A673 (cell line): ENCODE measurements around the gene REP15. TPM values are rescaled to one million over a fixed set of nuclear protein-coding genes. Genes with fewer than 3 reads are reported as not detected.

Experiments used
- BruUV-seq: library from RNA; stranded (reverse); fragments of 400-500 nt; replicated peaks from 2 replicates; lab custom pipeline; 2021; lab: Mats Ljungman, UMichigan
- CTCF ChIA-PET: fragments of 300-600 bp; sonication (Branson Sonifier 250); formaldehyde crosslinking; loops from one replicate; lab custom pipeline; 2022; ENCODE audit warnings: antibody characterized with exemption; lab: Charles Lee
- POLR2A ChIA-PET: fragments of 300-600 bp; sonication (Branson Sonifier 250); formaldehyde crosslinking; loops from one replicate; lab custom pipeline; 2022; ENCODE audit warnings: antibody characterized with exemption; ENCODE audit not compliant: low non-redundant PET; lab: Charles Lee
- DNase-seq: peaks from one replicate; pipeline ENCODE4 v3.0.0-alpha.2; 2015; ENCODE audit warnings: low spot score
- H3K27ac ChIP-seq: fragments of 200-600 bp; sonication (generic); 2 replicates; pipeline ENCODE4 v1.5.1; 2016; ENCODE audit warnings: mixed run types, low read depth, mild to moderate bottlenecking, mixed read lengths, antibody characterized with exemption, low read length; ENCODE audit not compliant: poor library complexity, severe bottlenecking
- H3K27me3 ChIP-seq: fragments of 200-600 bp; sonication (generic); replicated peaks from 2 replicates; pipeline ENCODE4 v1.6.1; 2017; ENCODE audit warnings: mixed run types, low read depth, mild to moderate bottlenecking, mixed read lengths, antibody characterized with exemption, low read length; ENCODE audit not compliant: insufficient read depth, poor library complexity
- H3K36me3 ChIP-seq: fragments of 200-600 bp; sonication (generic); 2 replicates; pipeline ENCODE4 v1.6.1; 2016; ENCODE audit warnings: mixed run types, mild to moderate bottlenecking, mixed read lengths, antibody characterized with exemption, low read length; ENCODE audit not compliant: insufficient read depth, poor library complexity, severe bottlenecking
- H3K4me1 ChIP-seq: fragments of 200-600 bp; sonication (generic); 2 replicates; pipeline ENCODE4 v1.6.1; 2017; ENCODE audit warnings: mixed run types, mild to moderate bottlenecking, mixed read lengths, antibody characterized with exemption, low read length; ENCODE audit not compliant: insufficient read depth, poor library complexity, severe bottlenecking
- H3K4me3 ChIP-seq: fragments of 200-600 bp; sonication (generic); 2 replicates; pipeline ENCODE4 v1.5.1; 2016; ENCODE audit warnings: low read depth, mixed run types, mild to moderate bottlenecking, mixed read lengths, low read length; ENCODE audit not compliant: poor library complexity, severe bottlenecking
- H3K9me3 ChIP-seq: fragments of 200-600 bp; sonication (generic); 2 replicates; pipeline ENCODE4 v1.6.1; 2016; ENCODE audit warnings: mixed run types, low read depth, mild to moderate bottlenecking, mixed read lengths, antibody characterized with exemption, low read length; ENCODE audit not compliant: poor library complexity, severe bottlenecking
- EZH2 ChIP-seq: fragments of 200-600 bp; sonication (generic); IDR thresholded peaks from 2 replicates; pipeline ENCODE4 v1.6.1; 2017; ENCODE audit warnings: borderline replicate concordance, low read depth, mild to moderate bottlenecking, mixed read lengths, antibody characterized with exemption, low read length; ENCODE audit not compliant: poor library complexity, severe bottlenecking
- intact Hi-C: fragments of 100-400 bp; cut with micrococcal nuclease; formaldehyde crosslinking; loops from one replicate; pipeline ENCODE4 v1.10.0; 2022; ENCODE audit not compliant: unreplicated experiment
- total RNA-seq: library from RNA; stranded (reverse); gene quantifications from 2 replicates; pipeline ENCODE4 v1.2.3, GENCODE V29; 2021
- TF ChIP-seq, protein P1 (sequence below): fragments of 300-800, 200-600 bp; sonication (generic); conservative IDR thresholded peaks from 2 replicates; pipeline ENCODE4 v1.5.1; 2017; ENCODE audit warnings: low read depth, mild to moderate bottlenecking, antibody characterized with exemption, low read length, moderate library complexity, mixed read lengths

Gene REP15
- total RNA-seq, 1 experiment from 2014 or later, result 1.5 TPM

- TF ChIP-seq, protein P1, sequence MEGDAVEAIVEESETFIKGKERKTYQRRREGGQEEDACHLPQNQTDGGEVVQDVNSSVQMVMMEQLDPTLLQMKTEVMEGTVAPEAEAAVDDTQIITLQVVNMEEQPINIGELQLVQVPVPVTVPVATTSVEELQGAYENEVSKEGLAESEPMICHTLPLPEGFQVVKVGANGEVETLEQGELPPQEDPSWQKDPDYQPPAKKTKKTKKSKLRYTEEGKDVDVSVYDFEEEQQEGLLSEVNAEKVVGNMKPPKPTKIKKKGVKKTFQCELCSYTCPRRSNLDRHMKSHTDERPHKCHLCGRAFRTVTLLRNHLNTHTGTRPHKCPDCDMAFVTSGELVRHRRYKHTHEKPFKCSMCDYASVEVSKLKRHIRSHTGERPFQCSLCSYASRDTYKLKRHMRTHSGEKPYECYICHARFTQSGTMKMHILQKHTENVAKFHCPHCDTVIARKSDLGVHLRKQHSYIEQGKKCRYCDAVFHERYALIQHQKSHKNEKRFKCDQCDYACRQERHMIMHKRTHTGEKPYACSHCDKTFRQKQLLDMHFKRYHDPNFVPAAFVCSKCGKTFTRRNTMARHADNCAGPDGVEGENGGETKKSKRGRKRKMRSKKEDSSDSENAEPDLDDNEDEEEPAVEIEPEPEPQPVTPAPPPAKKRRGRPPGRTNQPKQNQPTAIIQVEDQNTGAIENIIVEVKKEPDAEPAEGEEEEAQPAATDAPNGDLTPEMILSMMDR, result no peak
- TF ChIP-seq EZH2, result no peak
- intact Hi-C loops, result no loop called here
- BruUV-seq, result no TSS peak
- Histone ChIP-seq H3K27me3 (no peaks in the 10 kb centered on the region), H3K27ac (no peak overlapping the region), H3K9me3 (no peaks in the 10 kb centered on the region), H3K4me3 (no peak overlapping the region), H3K4me1 (peaks cover 5% of the 10 kb centered on the region), H3K36me3 (no peaks in the 10 kb centered on the region)
- CTCF ChIA-PET, result no interaction called here
- DNase-seq, result no peak
- POLR2A ChIA-PET, result no interaction called here
These were observed 21.3 kb upstream of the REP15 start for GRCh38 chr12:27674989-27675388.

DNA sequence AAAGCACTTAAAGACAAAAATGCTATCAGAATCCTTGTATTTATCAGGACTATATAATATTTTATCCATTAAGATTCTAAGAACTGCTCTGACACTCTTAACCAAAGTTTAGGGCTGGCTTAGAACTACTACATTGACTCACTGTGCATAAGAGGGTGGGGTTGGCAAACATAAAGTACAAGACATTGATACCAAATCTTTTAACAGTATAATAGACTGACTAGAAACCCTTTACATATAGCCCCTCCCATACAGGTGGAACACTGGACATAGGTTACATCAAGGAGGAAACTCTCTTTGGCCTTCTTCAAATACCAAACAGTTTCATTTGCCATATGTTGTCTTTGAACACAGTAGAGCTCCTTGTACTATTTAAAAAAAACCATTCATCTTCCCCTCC, 15.6 kb upstream of the REP15 start:
- CTCF ChIA-PET, result no interaction called here

GRCh38 chr12:27682534-27682933, 13.7 kb upstream of the REP15 start:
- TF ChIP-seq, protein P1, result no peak
- TF ChIP-seq EZH2, result no peak
- no peaks in the 10 kb centered on the region for H3K27me3 ChIP-seq
- no TSS peak for BruUV-seq
- H3K27ac ChIP-seq, result no peak overlapping the region
- no peaks in the 10 kb centered on the region for H3K9me3 ChIP-seq
- no peak for DNase-seq
- peaks cover 5% of the 10 kb centered on the region for H3K36me3 ChIP-seq
- H3K4me1 ChIP-seq, result no peaks in the 10 kb centered on the region
- intact Hi-C loops, result no loop called here
- POLR2A ChIA-PET, result no interaction called here
- CTCF ChIA-PET, result no interaction called here
- H3K4me3 ChIP-seq, result no peak overlapping the region

More for the DNA sequence above, 15.6 kb upstream of the REP15 start:
- TF ChIP-seq EZH2, result no peak
- TF ChIP-seq, protein P1, result no peak
- intact Hi-C loops, result no loop called here
- Histone ChIP-seq H3K9me3 (no peaks in the 10 kb centered on the region), H3K4me3 (no peak overlapping the region), H3K36me3 (peaks cover 5% of the 10 kb centered on the region), H3K27ac (no peak overlapping the region), H3K4me1 (no peaks in the 10 kb centered on the region), H3K27me3 (no peaks in the 10 kb centered on the region)
- no TSS peak for BruUV-seq
- DNase-seq, result no peak
- POLR2A ChIA-PET, result no interaction called here
